Activated CD4-positive, alpha-beta T cell treated with anti-CD3 and anti-CD28 coated beads for 24 hours (primary cell): ENCODE results near the gene NME1.

Source experiments
- DNase-seq, 2 donors: peaks; one replicate each; pipeline ENCODE4 v3.0.0-alpha.2; 2020; ENCODE audit warnings: low read depth in 2 of 2

The NME1 gene

DNA sequence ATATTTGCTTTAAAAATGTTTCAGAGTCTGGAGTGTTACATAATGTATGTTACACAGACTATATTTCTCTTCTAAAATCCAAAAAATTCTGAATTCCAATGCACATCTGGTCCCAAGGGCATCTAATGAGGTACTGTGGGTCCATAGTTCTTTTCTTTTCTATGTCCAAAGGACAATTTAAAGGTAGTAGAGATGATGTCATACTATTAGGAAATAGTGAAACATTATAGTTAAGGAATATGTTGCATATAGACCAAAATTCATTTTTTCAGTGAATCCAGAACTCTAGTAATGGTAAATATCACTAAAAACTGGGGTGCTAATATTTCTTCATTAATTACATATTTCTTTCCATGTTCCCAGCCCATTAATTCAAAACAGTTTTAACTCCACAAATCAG, 35.8 kb downstream of the NME1 start:
- DNase-seq: no peak

- no peak for DNase-seq
These were observed 36.3 kb downstream of the NME1 start for GRCh38 chr17:51189628-51190027.

GRCh38 chr17:51191895-51192294, 38.5 kb downstream of the NME1 start:
- no peak for DNase-seq

DNA sequence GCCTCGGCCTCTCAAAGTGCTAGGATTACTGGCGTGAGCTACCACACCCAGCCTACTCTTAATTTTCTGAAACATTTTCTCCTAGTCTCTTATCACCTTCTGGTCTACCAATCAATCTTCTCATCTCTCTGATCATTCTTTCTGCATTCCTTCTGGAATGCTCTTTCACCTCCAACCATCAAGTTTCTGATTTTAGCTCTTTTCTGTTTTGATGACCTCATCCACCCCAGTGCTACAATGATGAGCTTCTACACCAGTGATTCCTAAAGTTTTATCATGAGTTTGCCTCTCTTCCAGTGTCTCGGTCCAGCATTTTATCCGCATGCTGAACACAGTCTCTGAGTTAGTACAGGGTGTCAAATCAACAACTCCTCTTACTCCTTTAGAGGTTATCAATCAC, 44.4 kb downstream of the NME1 start:
- DNase-seq: no peak

DNA sequence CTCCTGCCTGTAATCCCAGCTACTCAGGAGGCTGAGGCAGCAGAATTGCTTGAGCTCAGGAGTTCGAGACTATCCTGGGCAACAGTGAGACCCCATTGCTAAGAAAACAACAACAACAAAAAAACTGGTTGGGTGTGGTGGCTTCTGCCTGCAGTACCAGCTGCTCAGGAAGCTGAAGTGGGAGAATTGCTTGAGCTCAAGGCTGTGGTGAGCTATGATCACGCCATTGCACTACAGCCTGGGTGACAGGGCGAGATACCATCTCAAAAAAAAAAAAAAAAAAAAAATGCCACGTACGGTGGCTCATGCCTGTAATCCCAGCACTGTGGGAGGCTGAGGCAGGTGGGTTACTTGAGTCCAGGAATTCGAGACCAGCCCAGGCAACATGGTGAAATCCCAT, 46.9 kb downstream of the NME1 start:
- DNase-seq: no peak

DNA sequence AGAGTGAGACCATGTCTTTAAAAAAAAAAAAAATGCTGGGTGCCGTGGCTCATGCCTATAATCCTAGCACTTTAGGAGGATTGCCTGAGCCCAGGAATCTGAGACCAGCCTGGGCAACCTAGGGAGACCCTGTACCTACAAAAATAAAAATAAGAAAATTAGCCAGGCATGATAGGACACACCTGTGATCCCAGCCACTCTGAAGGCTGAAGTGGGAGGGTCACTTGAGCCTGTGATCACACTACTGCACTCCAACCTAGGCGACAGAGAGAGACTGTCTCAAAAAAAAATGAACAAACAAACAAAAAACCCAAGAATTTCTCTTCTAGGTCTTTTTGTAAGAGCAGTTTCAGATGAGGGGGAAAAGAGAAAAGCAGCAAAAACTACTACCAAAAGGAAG, 47.5 kb downstream of the NME1 start:
- DNase-seq: no peak

- no peak for DNase-seq
These were observed 50.5 kb downstream of the NME1 start for GRCh38 chr17:51203838-51204237.
